ENCODE data around the gene DERL2.
"Not testable (repeated sequence)": the region's sequence is repeated elsewhere in the genome, so short reads cannot be mapped to it uniquely, and the experiment has no call there.

DERL2 gene

DNA sequence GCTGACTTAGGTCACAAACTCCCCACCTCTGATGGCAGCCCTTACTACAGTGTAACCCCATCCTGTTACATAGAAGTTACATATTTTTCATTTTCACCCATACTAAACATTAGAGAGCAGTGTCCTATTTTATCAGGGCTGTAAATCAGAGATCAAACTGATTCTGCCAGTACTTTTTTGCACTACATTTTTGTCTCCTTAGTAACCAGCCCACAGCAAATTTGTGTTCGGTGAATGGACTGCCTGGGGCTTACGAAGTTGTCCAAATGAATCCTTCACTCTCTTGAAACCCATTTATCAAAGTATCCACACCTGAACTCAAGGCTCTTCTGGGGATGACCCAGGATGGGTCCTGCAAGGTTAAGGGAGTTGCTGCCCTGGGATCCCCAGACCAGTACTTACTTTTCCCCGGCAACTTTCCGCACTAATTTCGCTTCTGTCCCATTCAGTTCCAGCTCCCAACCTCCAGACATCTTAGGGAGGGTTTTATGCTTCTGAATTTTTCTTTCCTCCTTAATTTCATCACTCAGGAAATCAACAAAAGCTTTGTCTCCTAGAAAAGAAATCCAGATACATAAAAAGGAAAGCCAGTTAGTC, 48.2 kb downstream of the DERL2 start:
- DNase-seq (ENCODE audit: low read depth), result peak; percentile 83

DNA sequence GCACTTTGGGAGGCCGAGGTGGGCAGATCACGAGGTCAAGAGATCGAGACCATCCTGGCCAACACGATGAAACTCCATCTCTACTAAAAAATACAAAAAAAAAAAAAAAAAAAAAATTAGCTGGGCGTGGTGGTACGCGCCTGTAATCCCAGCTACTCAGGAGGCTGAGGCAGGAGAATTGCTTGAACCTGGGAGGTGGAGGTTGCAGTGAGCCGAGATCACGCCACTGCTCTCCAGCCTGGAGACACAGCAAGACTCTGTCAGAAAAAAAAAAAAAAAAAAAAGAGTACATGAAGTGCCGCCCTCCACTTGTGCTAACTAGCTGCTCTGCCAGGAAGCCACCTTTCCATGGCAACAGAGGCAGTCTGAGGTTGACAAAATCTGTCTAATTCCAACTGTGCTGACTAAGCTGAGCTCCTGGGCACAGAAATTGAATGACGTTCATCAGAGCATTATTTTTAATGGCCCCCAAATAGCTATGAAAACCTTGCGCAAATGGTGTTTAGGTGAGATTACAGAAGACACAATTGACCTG, 50.1 kb downstream of the DERL2 start:
- not testable (repeated sequence) for DNase-seq (ENCODE audit: low read depth)

DNA sequence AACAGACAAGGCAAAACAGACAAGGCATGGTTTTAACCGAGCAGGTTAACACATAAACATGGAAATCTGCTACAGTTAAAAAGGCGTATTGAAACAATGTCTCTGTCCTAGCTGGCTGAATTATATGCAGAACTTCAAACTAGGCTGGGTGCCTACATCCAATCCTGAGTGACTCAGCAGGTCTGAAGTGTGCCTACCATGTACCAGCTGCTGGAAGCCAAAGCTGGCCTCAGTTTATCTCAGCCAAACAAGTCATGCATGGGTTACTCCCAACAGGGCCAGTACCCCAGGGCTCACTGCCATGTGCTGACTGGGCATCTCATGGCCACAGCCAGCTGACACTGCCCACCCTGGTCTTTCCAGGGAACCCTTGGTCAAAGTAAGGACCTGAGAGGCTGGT, 51.0 kb downstream of the DERL2 start:
- DNase-seq (ENCODE audit: low read depth), result no peak

DNA sequence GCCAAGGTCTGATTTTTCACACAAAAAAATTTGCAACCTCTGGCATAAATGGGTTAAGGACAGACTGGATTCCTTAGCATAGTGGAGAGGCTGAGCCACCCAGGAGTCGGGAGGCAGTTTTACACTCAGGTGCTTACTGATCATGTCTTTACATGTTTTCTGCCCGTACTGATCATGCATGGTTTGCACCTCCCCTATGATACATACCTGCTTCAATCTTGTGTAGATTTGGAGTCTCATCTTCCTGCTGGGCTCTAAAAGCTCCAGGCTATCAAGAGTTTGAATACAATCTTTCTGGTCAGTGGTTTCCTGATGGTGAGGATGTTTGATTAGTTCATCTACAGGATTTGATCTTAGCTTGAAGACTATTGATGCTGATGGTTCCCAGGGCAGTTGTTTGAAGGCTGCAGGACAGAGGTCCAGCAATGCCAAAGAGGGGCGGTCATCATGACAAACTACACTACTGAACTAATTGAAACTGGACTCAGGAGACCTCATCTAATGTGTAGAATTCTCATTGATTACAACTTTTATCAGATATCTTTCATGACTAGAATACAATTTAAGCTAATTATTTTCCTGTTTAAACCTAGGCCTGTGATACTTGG, 53.9 kb downstream of the DERL2 start:
- no peak for DNase-seq (ENCODE audit: low read depth)

DNA sequence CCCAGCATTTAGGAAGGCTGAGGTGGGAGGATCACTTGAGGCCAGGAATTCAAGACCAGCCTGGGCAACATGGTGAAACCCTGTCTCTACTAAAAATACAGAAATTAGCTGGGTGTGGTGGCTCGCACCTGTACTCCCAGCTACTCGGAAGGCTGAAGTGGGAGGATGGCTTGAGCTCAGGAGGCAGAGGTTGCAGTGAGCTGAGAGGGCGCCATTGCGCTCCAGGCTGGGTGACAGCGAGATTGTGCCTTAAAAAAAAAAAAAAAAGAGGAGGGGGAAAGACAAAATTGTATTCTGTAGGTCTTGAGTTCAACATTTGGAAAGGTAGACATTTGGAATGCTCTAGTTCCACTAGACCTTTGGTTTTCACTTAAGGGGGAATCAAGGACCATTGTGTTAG, 54.7 kb downstream of the DERL2 start:
- not testable (repeated sequence) for DNase-seq (ENCODE audit: low read depth)

DNA sequence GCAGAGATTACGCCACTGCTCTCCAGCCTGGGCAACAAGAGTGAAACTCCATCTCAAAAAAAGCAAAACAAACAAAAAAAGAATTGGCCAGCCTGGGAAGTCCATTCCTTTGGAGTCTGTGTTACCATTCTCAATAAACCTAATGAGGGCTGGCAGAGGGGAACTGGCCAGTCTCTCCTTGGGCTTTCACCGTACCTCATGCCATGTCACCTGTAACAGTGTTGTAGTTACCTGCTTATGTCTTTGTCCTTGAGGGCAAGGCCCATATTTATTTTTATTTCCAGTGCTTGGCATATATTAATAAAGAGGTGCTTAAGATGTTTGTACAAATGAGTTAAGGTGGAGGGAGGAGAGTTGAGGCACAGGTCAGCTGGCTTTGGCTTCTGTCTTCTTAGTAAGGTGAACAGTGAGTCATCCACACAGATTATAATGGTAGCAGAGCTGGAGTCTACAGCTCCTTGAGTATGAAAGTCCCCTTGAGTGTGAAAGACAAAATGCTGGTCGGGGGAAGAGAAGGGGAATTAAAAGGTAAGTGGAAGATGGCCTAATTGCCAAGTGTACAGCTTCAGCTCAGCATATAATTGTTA, 55.5 kb downstream of the DERL2 start:
- DNase-seq (ENCODE audit: low read depth), result no peak

DNA sequence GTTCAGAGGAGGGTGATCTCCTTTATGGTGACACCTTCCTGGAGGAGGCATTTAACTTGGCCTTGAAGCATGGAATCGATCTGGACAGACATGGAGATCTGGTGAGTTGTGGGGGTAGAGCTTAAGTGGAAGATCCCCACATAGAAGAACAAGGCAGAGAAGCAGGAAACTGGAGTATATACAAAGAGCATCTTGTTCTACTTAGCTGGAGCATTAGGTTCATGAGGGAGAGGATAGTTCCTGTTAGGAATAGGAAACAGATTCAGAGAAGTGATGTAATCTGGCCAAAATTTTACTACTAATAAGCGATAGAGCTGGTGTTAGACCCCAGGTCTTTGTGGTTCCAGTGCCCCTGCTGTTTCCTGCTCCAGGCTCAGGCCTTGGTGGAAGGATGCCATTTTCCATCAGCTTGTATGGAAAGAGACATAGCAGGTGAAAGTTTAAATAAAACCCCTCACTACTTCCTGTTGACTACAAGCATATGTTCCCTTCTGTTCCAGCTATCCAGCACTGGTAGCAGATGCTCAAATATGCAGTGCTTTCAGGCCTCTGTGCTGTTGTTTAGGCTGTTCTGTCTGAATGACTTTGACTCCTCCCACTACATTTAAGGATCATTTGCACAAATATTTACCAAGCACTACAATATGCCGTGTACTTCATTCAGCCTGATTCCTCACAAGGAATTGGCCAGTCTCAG, 56.6 kb downstream of the DERL2 start:
- no peak for DNase-seq (ENCODE audit: low read depth)

DNA sequence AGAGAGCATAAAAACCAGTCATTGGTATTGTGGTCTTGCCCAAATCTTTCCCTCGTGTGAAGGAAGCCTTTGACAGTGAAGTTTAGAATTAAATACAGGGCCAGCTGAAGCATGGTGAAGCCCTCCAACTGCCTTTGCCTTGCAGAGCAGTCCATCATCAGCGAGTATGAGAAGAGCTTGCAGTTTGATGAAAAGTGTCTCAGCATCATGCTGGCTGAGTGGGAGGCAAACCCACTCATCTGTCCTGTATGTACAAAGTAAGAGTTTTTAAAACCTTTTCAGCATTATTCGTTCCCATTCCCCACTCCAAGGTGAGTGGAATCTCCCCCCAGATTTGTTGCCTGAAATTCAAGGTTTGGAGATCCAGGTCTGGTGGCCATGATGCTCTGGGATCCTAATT, 60.2 kb downstream of the DERL2 start:
- no peak for DNase-seq (ENCODE audit: low read depth)

DNA sequence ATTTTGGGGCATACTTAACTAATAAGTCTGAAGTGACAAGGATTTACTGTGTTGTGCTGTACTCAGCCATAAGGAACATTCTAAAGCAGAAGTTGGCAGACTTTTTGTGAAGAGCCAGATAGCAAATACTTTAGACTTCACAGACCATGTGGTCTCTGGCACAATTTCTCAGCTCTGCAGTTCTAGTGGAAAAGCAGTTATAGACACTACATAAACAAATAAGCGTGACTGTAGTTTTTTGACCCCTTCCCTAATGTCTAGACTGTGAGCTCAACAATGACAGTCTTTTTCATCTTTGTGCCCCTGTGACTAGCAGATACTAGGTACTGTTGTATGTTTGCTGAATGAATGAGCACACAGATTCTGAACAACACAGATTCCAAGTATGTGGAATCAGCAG, 61.1 kb downstream of the DERL2 start:
- peak; percentile 41 for DNase-seq (ENCODE audit: low read depth)

DNA sequence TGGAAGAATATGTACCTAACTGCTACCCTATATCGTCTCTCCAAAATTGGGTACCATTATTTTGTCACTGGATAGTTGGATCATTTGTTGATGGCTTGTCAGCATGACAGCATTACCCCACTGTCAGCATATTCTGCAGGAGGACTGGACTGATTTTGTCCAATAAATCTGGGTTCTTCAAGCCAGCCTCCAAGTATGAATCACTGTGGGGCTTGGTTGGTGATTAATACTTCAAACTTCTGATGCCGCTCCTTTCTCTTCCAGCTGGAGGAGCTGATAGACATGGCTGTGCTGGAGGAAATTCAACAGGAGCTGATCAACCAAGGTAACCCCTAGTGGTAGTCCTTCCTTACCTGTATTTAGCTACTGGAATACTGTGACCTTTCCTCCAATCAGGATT, 63.5 kb downstream of the DERL2 start:
- peak; percentile 88 for DNase-seq (ENCODE audit: low read depth)

All from EH (cell line).